ENCODE results near the gene KRT86.
"Not testable (repeated sequence)": the region's sequence is repeated elsewhere in the genome, so short reads cannot be mapped to it uniquely, and the experiment has no call there.

GRCh38 chr12:52290483-52291134 is 16.2 kb downstream of the KRT86 start:
- not testable (repeated sequence) for TF ChIP-seq POLR2A (IDR thresholded peaks at IDR 0.05); CTCF (IDR thresholded peaks at IDR 0.05); EP300 (IDR thresholded peaks at IDR 0.05; ENCODE audit: low read depth); POLR2AphosphoS5 (IDR thresholded peaks at IDR 0.05)

Data from transverse colon (tissue), 4 donors.